HEK293 (cell line): Measurements from ENCODE around the gene SOX6.

Source experiments
- CTCF ChIA-PET: fragments of 350-600 bp; formaldehyde crosslinking; extraction: SDS; loops from one replicate; lab custom pipeline; 2021; ENCODE audit warnings: antibody characterized with exemption; lab: Yijun Ruan, JAX
- POLR2A ChIA-PET: fragments of 300-600 bp; formaldehyde crosslinking; extraction: SDS; loops from one replicate; lab custom pipeline; 2020; ENCODE audit warnings: antibody characterized with exemption, inconsistent platforms; lab: Yijun Ruan, JAX
- H3K27ac ChIP-seq: fragments of 200-500 bp; sonication (Bioruptor generic); 2 replicates; pipeline ENCODE4 v1.5.1; 2014; ENCODE audit warnings: low read depth, low read length, control low read depth, inconsistent platforms; ENCODE audit errors: extremely low read depth
- H3K36me3 ChIP-seq, 2 experiments: fragments of 200-500 bp in 1 of 2; sonication (Bioruptor generic) in 1 of 2; 1 replicate in 1 of 2; 2 replicates in 1 of 2; pipeline ENCODE4 v1.5.1; 2014 to 2017; ENCODE audit warnings: inconsistent platforms in 2 of 2, low read length in 2 of 2; ENCODE audit not compliant: control insufficient read depth in 2 of 2, insufficient read depth in 1 of 2
- H3K4me1 ChIP-seq: fragments of 200-500 bp; sonication (Bioruptor generic); 2 replicates; pipeline ENCODE4 v1.5.1; 2014; ENCODE audit warnings: mild to moderate bottlenecking, low read length, inconsistent platforms; ENCODE audit not compliant: control insufficient read depth, insufficient read depth
- H3K4me3 ChIP-seq: 2 replicates; pipeline ENCODE4 v1.5.1; 2011; ENCODE audit warnings: low read depth, mild to moderate bottlenecking, control low read depth, low read length, moderate library complexity
- H3K9me3 ChIP-seq: fragments of 200-500 bp; sonication (Bioruptor generic); 2 replicates; pipeline ENCODE4 v1.5.1; 2014; ENCODE audit warnings: low read depth, low read length, inconsistent platforms; ENCODE audit not compliant: control insufficient read depth, insufficient read depth
- CTCF ChIP-seq: fragments of 450-650 bp; formaldehyde crosslinking; IDR thresholded peaks from 2 replicates; pipeline ENCODE4 v1.5.1; 2016; ENCODE audit warnings: missing biosample characterization, missing genetic modification characterization
- GLI4 ChIP-seq: fragments of 450-650 bp; formaldehyde crosslinking; IDR thresholded peaks from 2 replicates; pipeline ENCODE4 v1.5.1; 2016; ENCODE audit warnings: missing biosample characterization, missing genetic modification characterization
- PRDM6 ChIP-seq: fragments of 450-650 bp; formaldehyde crosslinking; IDR thresholded peaks from 2 replicates; pipeline ENCODE4 v1.5.1; 2017; ENCODE audit warnings: missing biosample characterization, missing genetic modification characterization
- REPIN1 ChIP-seq: fragments of 450-650 bp; formaldehyde crosslinking; IDR thresholded peaks from 2 replicates; pipeline ENCODE4 v1.5.1; 2017; ENCODE audit warnings: missing biosample characterization, missing genetic modification characterization, low read depth
- SETDB1 ChIP-seq: IDR thresholded peaks from one replicate; pipeline ENCODE4 v1.6.1; 2017; ENCODE audit warnings: mild to moderate bottlenecking, low read length, moderate library complexity, mixed read lengths; ENCODE audit not compliant: insufficient read length
- ZFP41 ChIP-seq: fragments of 450-650 bp; formaldehyde crosslinking; IDR thresholded peaks from 2 replicates; pipeline ENCODE4 v1.5.1; 2016; ENCODE audit warnings: missing biosample characterization, missing genetic modification characterization, borderline replicate concordance
- ZNF138 ChIP-seq: fragments of 450-650 bp; formaldehyde crosslinking; IDR thresholded peaks from 2 replicates; pipeline ENCODE4 v1.5.1; 2016; ENCODE audit warnings: missing biosample characterization, missing genetic modification characterization, borderline replicate concordance
- ZNF16 ChIP-seq: fragments of 450-650 bp; formaldehyde crosslinking; IDR thresholded peaks from 2 replicates; pipeline ENCODE4 v1.5.1; 2016; ENCODE audit warnings: low read depth, missing biosample characterization, missing genetic modification characterization
- ZNF202 ChIP-seq: fragments of 450-650 bp; formaldehyde crosslinking; IDR thresholded peaks from 2 replicates; pipeline ENCODE4 v1.5.1; 2016; ENCODE audit warnings: missing biosample characterization, missing genetic modification characterization, borderline replicate concordance
- ZNF248 ChIP-seq: fragments of 450-650 bp; formaldehyde crosslinking; IDR thresholded peaks from 2 replicates; pipeline ENCODE4 v1.5.1; 2017; ENCODE audit warnings: missing biosample characterization, missing genetic modification characterization
- ZNF311 ChIP-seq: fragments of 450-650 bp; formaldehyde crosslinking; IDR thresholded peaks from 2 replicates; pipeline ENCODE4 v1.5.1; 2017; ENCODE audit warnings: missing biosample characterization, missing genetic modification characterization, borderline replicate concordance
- ZNF433 ChIP-seq: fragments of 450-650 bp; formaldehyde crosslinking; IDR thresholded peaks from 2 replicates; pipeline ENCODE4 v1.5.1; 2016; ENCODE audit warnings: missing biosample characterization, missing genetic modification characterization, low read depth
- ZNF558 ChIP-seq: fragments of 450-650 bp; formaldehyde crosslinking; IDR thresholded peaks from 2 replicates; pipeline ENCODE4 v1.5.1; 2016; ENCODE audit warnings: missing biosample characterization, missing genetic modification characterization
- TF ChIP-seq, protein P1 (sequence below): fragments of 450-650 bp; formaldehyde crosslinking; IDR thresholded peaks from 2 replicates; pipeline ENCODE4 v1.5.1; 2016; ENCODE audit warnings: missing biosample characterization, missing genetic modification characterization
- TF ChIP-seq, protein P2 (sequence below): fragments of 450-650 bp; formaldehyde crosslinking; IDR thresholded peaks from 2 replicates; pipeline ENCODE4 v1.5.1; 2016; ENCODE audit warnings: missing biosample characterization, missing genetic modification characterization
- TF ChIP-seq, protein P3 (sequence below): fragments of 450-650 bp; formaldehyde crosslinking; IDR thresholded peaks from 2 replicates; pipeline ENCODE4 v1.5.1; 2016; ENCODE audit warnings: missing biosample characterization, missing genetic modification characterization

Gene SOX6

DNA sequence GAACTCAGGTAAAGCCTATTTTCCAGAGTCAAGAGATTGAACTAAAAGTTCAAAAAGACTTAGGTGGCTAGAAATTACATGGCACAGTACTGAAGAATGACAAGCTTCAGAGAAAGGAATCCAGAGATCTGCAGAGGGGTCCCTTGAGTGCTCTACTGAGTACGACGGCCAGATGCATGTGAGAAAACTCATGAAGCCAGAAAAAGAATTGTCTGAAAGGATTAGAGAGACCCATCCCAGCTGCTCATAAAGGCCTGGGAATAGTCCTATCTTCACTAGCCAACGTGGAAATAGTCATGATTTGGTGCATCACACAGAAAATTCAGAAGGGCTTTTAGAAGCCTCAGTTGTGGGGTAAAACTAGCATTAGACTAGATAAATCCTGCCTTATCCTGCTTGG, 91.3 kb downstream of the SOX6 start (continued):
- TF ChIP-seq, protein P1, sequence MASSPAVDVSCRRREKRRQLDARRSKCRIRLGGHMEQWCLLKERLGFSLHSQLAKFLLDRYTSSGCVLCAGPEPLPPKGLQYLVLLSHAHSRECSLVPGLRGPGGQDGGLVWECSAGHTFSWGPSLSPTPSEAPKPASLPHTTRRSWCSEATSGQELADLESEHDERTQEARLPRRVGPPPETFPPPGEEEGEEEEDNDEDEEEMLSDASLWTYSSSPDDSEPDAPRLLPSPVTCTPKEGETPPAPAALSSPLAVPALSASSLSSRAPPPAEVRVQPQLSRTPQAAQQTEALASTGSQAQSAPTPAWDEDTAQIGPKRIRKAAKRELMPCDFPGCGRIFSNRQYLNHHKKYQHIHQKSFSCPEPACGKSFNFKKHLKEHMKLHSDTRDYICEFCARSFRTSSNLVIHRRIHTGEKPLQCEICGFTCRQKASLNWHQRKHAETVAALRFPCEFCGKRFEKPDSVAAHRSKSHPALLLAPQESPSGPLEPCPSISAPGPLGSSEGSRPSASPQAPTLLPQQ (tag by site-specific recombination), result no peak
- TF ChIP-seq ZNF311, result no peak
- TF ChIP-seq, protein P2, sequence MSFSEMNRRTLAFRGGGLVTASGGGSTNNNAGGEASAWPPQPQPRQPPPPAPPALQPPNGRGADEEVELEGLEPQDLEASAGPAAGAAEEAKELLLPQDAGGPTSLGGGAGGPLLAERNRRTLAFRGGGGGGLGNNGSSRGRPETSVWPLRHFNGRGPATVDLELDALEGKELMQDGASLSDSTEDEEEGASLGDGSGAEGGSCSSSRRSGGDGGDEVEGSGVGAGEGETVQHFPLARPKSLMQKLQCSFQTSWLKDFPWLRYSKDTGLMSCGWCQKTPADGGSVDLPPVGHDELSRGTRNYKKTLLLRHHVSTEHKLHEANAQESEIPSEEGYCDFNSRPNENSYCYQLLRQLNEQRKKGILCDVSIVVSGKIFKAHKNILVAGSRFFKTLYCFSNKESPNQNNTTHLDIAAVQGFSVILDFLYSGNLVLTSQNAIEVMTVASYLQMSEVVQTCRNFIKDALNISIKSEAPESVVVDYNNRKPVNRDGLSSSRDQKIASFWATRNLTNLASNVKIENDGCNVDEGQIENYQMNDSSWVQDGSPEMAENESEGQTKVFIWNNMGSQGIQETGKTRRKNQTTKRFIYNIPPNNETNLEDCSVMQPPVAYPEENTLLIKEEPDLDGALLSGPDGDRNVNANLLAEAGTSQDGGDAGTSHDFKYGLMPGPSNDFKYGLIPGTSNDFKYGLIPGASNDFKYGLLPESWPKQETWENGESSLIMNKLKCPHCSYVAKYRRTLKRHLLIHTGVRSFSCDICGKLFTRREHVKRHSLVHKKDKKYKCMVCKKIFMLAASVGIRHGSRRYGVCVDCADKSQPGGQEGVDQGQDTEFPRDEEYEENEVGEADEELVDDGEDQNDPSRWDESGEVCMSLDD (tag by site-specific recombination), result no peak
- no peak for TF ChIP-seq ZNF202 (tag by site-specific recombination)
- no peak for TF ChIP-seq ZFP41 (tag by site-specific recombination)
- TF ChIP-seq SETDB1, result no peak
- TF ChIP-seq ZNF138 (tag by site-specific recombination), result no peak

DNA sequence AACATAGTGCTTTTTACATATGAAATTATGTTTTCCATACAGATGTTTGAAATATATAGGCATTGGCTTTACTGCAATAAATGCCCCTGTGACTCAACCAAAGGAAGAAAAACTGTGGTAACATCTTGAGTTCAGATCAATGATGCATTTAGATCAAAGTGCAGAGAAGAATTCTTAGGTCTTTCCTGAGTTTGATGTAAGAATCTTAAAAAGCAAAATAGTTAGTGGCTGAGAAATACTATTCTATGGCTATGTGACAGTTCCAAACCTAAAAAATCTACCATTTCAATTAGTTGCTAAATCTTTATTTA, 93.7 kb downstream of the SOX6 start:
- no peaks in the 10 kb centered on the region for H3K36me3 ChIP-seq
- TF ChIP-seq ZNF248 (tag by site-specific recombination) (no peak), PRDM6 (no peak), ZNF433 (no peak), REPIN1 (tag by site-specific recombination) (no peak), GLI4 (tag by site-specific recombination) (no peak), ZNF16 (tag by site-specific recombination) (no peak), ZNF558 (tag by site-specific recombination) (no peak)
- TF ChIP-seq, protein P3, sequence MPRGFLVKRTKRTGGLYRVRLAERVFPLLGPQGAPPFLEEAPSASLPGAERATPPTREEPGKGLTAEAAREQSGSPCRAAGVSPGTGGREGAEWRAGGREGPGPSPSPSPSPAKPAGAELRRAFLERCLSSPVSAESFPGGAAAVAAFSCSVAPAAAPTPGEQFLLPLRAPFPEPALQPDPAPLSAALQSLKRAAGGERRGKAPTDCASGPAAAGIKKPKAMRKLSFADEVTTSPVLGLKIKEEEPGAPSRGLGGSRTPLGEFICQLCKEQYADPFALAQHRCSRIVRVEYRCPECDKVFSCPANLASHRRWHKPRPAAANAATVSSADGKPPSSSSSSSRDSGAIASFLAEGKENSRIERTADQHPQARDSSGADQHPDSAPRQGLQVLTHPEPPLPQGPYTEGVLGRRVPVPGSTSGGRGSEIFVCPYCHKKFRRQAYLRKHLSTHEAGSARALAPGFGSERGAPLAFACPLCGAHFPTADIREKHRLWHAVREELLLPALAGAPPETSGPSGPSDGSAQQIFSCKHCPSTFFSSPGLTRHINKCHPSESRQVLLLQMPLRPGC (tag by site-specific recombination), result no peak
- ChIA-PET POLR2A (no interaction called here), CTCF (no interaction called here)
- no peaks in the 10 kb centered on the region for H3K4me1 ChIP-seq
- no peaks in the 10 kb centered on the region for H3K9me3 ChIP-seq
- H3K27ac ChIP-seq, result no peak overlapping the region
- no peak overlapping the region for H3K4me3 ChIP-seq

DNA sequence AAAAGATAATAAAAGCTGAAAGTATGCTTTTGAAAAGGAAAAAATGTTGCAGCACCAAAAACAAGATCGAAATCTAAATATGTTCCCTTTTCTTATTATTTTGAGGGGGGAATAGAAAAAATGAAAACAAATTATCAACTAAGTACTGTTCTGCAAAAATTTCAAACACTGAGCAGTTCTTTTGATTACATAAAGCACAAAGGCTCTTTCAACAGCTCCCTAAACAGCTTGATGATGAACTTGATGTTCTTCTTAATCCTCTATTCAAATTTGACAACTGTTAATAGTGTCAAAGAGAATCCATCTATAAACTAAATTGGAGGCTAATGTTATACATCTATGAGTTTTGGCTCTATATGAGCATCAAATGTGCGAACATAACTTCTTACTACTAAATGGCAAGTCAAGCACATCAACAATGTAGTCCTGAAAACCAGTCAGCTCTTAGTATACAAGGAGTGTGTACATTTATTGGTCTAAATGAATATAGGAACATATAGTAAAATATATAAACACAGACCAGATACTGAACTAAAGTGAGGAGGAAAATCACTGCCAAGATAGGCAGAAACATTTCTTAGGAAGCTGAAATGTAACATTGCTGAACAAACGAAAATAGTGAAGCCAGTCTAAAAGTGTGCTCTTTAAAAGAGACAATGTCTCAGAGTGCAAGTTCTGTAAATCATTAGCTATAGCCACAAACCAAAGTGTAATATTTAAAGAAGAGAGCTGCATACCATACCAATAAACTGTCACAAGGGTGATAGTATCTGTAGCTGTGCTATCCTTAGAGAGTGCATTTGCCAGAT, 94.3 kb downstream of the SOX6 start:
- no peak overlapping the region for H3K27ac ChIP-seq
- no peak overlapping the region for H3K4me3 ChIP-seq
- TF ChIP-seq CTCF, result no peak
- TF ChIP-seq, all 188 proteins: peak for 0
- Histone ChIP-seq H3K4me1 (no peaks in the 10 kb centered on the region), H3K36me3 (no peaks in the 10 kb centered on the region), H3K9me3 (no peaks in the 10 kb centered on the region)
- ChIA-PET POLR2A (no interaction called here), CTCF (no interaction called here)
